Right lobe of liver (tissue), 4 donors: ENCODE results near the gene CTSO.

Experiments
- POLR2A ChIP-seq: fragments of 450-650 bp; IDR thresholded peaks from one replicate; pipeline ENCODE4 v1.6.1; 2017; ENCODE audit warnings: antibody characterized with exemption, mild to moderate bottlenecking
- TF ChIP-seq, protein P1 (sequence below), 4 donors: fragments of 200-600 bp in 3 of 4; fragments of 450-650 bp in 1 of 4; IDR thresholded peaks; one replicate each; pipeline versions ENCODE4 v1.5.1 to v1.8.0; 2016 to 2022; ENCODE audit warnings: antibody characterized with exemption in 4 of 4, mild to moderate bottlenecking in 2 of 4
- donor health status: DM: no; HTN: no; CAD: no.
- donor health status: DM: no; HTN: no; CAD: no.
- donor health status: DM: no; HTN: yes; CAD: no.

GRCh38 chr4:155946486-155946885 lies 7.2 kb downstream of the CTSO start:
- TF ChIP-seq, protein P1, sequence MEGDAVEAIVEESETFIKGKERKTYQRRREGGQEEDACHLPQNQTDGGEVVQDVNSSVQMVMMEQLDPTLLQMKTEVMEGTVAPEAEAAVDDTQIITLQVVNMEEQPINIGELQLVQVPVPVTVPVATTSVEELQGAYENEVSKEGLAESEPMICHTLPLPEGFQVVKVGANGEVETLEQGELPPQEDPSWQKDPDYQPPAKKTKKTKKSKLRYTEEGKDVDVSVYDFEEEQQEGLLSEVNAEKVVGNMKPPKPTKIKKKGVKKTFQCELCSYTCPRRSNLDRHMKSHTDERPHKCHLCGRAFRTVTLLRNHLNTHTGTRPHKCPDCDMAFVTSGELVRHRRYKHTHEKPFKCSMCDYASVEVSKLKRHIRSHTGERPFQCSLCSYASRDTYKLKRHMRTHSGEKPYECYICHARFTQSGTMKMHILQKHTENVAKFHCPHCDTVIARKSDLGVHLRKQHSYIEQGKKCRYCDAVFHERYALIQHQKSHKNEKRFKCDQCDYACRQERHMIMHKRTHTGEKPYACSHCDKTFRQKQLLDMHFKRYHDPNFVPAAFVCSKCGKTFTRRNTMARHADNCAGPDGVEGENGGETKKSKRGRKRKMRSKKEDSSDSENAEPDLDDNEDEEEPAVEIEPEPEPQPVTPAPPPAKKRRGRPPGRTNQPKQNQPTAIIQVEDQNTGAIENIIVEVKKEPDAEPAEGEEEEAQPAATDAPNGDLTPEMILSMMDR (IDR thresholded peaks at IDR 0.05), result no peak
- TF ChIP-seq POLR2A, result no peak
